ENCODE results near the gene SNX4. TPM values are rescaled to one million over a fixed set of nuclear protein-coding genes. Genes with fewer than 3 reads are reported as not detected.

The SNX4 gene
- total RNA-seq, 2 experiments from 2014 or later, result 28.3 to 31.3 TPM

DNA sequence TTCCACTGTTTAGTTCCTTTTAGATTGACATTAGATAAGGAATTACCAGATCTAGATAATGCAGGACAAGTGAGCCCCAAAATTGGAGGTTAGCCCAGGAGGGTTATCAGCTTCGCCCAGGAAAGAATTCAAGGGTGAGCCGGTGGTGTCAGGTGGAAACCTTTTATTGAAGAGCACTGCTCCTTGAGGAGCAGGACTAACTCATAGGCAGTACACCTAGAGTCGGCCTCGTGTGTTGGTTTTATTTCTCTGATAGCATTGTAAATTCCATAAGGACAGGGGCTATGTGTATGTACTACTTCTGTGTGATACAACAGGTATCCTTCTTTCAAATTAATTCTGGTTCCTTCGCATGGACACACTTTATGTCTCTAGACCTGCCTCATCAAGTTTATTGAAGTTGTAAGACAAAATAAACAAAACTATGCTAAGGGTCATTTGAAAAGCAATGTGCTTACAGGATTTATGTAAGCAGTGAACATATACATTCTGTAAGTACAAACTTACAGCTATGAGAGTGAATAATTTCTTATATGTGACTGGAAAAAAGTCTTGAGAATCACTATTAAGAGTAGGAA lies 57.2 kb downstream of the SNX4 start:
- no peak for TF ChIP-seq CTCF (IDR thresholded peaks at IDR 0.05)
- Mint-ChIP-seq H3K27me3 (no peaks in the 10 kb centered on the region), H3K9me3 (no peaks in the 10 kb centered on the region), H3K27ac (no peak overlapping the region), H3K4me1 (ENCODE audit: low read depth) (no peaks in the 10 kb centered on the region), H3K36me3 (ENCODE audit: low read depth) (peaks cover 12% of the 10 kb centered on the region), H3K4me3 (no peak overlapping the region)
- no peak for DNase-seq
- ATAC-seq, result no peak
- ChIA-PET CTCF (interaction anchor here (0.9 to 1.7 kb wide), 2 partner anchors 9 to 122 kb away, joined by 4 to 5 read pairs; no protein-coding TSS in a partner anchor), POLR2A (no interaction called here)
- intact Hi-C loops (cut with micrococcal nuclease), result no loop called here

- intact Hi-C loops (cut with micrococcal nuclease), result no loop called here
- DNase-seq, result no peak
- H3K4me3 Mint-ChIP-seq, result no peak overlapping the region
- no peaks in the 10 kb centered on the region for H3K9me3 Mint-ChIP-seq
- H3K36me3 Mint-ChIP-seq (ENCODE audit: low read depth), result peaks cover 14% of the 10 kb centered on the region
- no peak for TF ChIP-seq CTCF (IDR thresholded peaks at IDR 0.05)
- ChIA-PET POLR2A (no interaction called here), CTCF (interaction anchor here (0.8 to 1.7 kb wide), 2 partner anchors 9 to 22 kb away, joined by 3 to 5 read pairs; no protein-coding TSS in a partner anchor)
- no peak for ATAC-seq
- H3K27ac Mint-ChIP-seq, result no peak overlapping the region
- H3K27me3 Mint-ChIP-seq, result no peaks in the 10 kb centered on the region
- no peaks in the 10 kb centered on the region for H3K4me1 Mint-ChIP-seq (ENCODE audit: low read depth)
Observed at GRCh38 chr3:125461896-125462295, 58.1 kb downstream of the SNX4 start.

DNA sequence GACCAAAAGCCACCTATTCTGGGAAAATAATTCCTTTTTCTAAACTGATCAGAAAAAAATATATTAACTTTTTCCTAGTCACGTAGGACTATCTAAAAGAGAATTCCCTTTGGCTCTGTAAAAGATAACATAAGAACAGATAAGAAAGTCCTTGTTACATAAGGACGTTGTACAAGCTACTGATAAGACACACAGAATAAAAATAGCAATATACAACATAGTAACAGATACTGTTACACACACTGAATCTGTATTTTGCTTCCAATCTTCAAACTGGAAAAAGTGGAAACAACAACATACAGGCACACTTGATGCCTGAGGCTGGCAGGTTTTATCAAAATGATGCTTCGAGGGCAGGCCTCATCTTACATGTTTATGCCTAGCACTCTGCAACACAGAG lies 59.8 kb downstream of the SNX4 start:
- no peak for ATAC-seq
- peaks cover 23% of the 10 kb centered on the region for H3K36me3 Mint-ChIP-seq (ENCODE audit: low read depth)
- no peaks in the 10 kb centered on the region for H3K27me3 Mint-ChIP-seq
- DNase-seq, result no peak
- H3K27ac Mint-ChIP-seq, result no peak overlapping the region
- intact Hi-C loops (cut with micrococcal nuclease), result no loop called here
- ChIA-PET CTCF (no interaction called here), POLR2A (no interaction called here)
- no peaks in the 10 kb centered on the region for H3K4me1 Mint-ChIP-seq (ENCODE audit: low read depth)
- no peak overlapping the region for H3K4me3 Mint-ChIP-seq
- no peak for TF ChIP-seq CTCF (IDR thresholded peaks at IDR 0.05)
- H3K9me3 Mint-ChIP-seq, result no peaks in the 10 kb centered on the region

DNA sequence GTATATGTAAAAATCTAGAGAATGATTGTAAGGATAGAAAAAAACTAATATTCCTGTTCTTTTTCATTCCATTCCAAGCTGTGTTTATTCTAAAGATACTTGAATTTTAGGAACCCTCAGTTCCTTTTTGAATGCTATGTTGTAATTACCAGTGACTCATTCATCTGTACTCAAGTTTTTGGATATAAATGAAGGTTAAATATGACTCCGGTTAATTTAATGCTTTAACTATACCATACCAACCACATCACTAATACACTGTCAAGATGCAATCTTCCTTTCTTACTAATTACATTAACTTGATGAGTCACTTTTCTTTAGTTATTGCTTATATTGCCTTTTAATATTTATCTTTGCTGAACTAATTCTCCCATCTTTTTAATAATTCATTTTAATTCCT lies 76.1 kb downstream of the SNX4 start:
- ChIA-PET CTCF (no interaction called here), POLR2A (no interaction called here)
- Mint-ChIP-seq H3K4me1 (ENCODE audit: low read depth) (no peaks in the 10 kb centered on the region), H3K4me3 (no peak overlapping the region), H3K27ac (no peak overlapping the region), H3K9me3 (no peaks in the 10 kb centered on the region), H3K27me3 (no peaks in the 10 kb centered on the region), H3K36me3 (ENCODE audit: low read depth) (peaks cover 11% of the 10 kb centered on the region)
- ATAC-seq (no peak), DNase-seq (no peak)
- intact Hi-C loops (cut with micrococcal nuclease), result no loop called here
- no peak for TF ChIP-seq CTCF (IDR thresholded peaks at IDR 0.05)

- TF ChIP-seq CTCF (IDR thresholded peaks at IDR 0.05), result no peak
- no peaks in the 10 kb centered on the region for H3K4me1 Mint-ChIP-seq (ENCODE audit: low read depth)
- H3K4me3 Mint-ChIP-seq, result no peak overlapping the region
- no peaks in the 10 kb centered on the region for H3K9me3 Mint-ChIP-seq
- DNase-seq (no peak), ATAC-seq (no peak)
- no peaks in the 10 kb centered on the region for H3K27me3 Mint-ChIP-seq
- intact Hi-C loops (cut with micrococcal nuclease), result no loop called here
- POLR2A ChIA-PET, result no interaction called here
- no peak overlapping the region for H3K27ac Mint-ChIP-seq
- CTCF ChIA-PET, result no interaction called here
- H3K36me3 Mint-ChIP-seq (ENCODE audit: low read depth), result peaks cover 11% of the 10 kb centered on the region
Observed at GRCh38 chr3:125442506-125442905, 77.5 kb downstream of the SNX4 start.
